HG03575 (cell line): ENCODE results near the gene COX14.
"Not testable (repeated sequence)": the region's sequence is repeated elsewhere in the genome, so short reads cannot be mapped to it uniquely, and the experiment has no call there.

Experiments used
- ATAC-seq: cut with Tn5 transposase; IDR thresholded peaks from one replicate; pipeline ENCODE4 v1.9.1; 2021; ENCODE audit not compliant: unreplicated experiment, insufficient number of reproducible peaks, low FRiP score; ENCODE audit errors: extremely low read depth

COX14 gene

GRCh38 chr12:50084409-50084774 is 27.6 kb upstream of the COX14 start:
- ATAC-seq = not testable (repeated sequence)

- no peak for ATAC-seq
Observed at GRCh38 chr12:50084775-50085614, 27.0 kb upstream of the COX14 start, which contains the start of gene SMARCD1. SMARCD1 (plus strand) TSS chr12:50085342; CDS start chr12:50085370, 28 bp downstream.

- ATAC-seq = no peak
Observed at GRCh38 chr12:50085615-50086072, 26.4 kb upstream of the COX14 start.

- ATAC-seq = no peak
Observed at GRCh38 chr12:50086148-50086547, 25.9 kb upstream of the COX14 start.

- no peak for ATAC-seq
Observed at GRCh38 chr12:50087151-50087550, 24.9 kb upstream of the COX14 start.

- ATAC-seq = no peak
Observed at GRCh38 chr12:50087995-50088394, 24.0 kb upstream of the COX14 start.

- no peak for ATAC-seq
Observed at GRCh38 chr12:50088577-50089335, 23.3 kb upstream of the COX14 start.

- ATAC-seq = no peak
Observed at GRCh38 chr12:50089730-50090129, 22.3 kb upstream of the COX14 start.

- ATAC-seq = no peak
Observed at GRCh38 chr12:50090391-50090790, 21.6 kb upstream of the COX14 start.

- ATAC-seq = no peak
Observed at GRCh38 chr12:50097952-50098351, 14.1 kb upstream of the COX14 start.

GRCh38 chr12:50099302-50100008 is 12.6 kb upstream of the COX14 start:
- ATAC-seq = no peak

GRCh38 chr12:50100561-50100960 is 11.5 kb upstream of the COX14 start:
- no peak for ATAC-seq

GRCh38 chr12:50101663-50102062 is 10.4 kb upstream of the COX14 start:
- no peak for ATAC-seq

GRCh38 chr12:50102131-50102531 is 9.9 kb upstream of the COX14 start:
- ATAC-seq = no peak

- ATAC-seq = no peak
Observed at GRCh38 chr12:50102646-50103309, 9.3 kb upstream of the COX14 start.

- no peak for ATAC-seq
Observed at GRCh38 chr12:50103351-50103750, 8.7 kb upstream of the COX14 start.

GRCh38 chr12:50103767-50104321 is 8.2 kb upstream of the COX14 start, which contains the start of gene GPD1:
GPD1 (plus strand) TSS chr12:50104008; CDS start chr12:50104051, 43 bp downstream.
- no peak for ATAC-seq

GRCh38 chr12:50104417-50105366 is 7.3 kb upstream of the COX14 start:
- no peak for ATAC-seq
